ELR (cell line): ENCODE data around the gene SERPINA5.
"Not testable (repeated sequence)": the region's sequence is repeated elsewhere in the genome, so short reads cannot be mapped to it uniquely, and the experiment has no call there.

Experiments used
- DNase-seq: peaks from one replicate; pipeline ENCODE4 v3.0.0-alpha.2; 2015; ENCODE audit warnings: low read depth

Gene SERPINA5

DNA sequence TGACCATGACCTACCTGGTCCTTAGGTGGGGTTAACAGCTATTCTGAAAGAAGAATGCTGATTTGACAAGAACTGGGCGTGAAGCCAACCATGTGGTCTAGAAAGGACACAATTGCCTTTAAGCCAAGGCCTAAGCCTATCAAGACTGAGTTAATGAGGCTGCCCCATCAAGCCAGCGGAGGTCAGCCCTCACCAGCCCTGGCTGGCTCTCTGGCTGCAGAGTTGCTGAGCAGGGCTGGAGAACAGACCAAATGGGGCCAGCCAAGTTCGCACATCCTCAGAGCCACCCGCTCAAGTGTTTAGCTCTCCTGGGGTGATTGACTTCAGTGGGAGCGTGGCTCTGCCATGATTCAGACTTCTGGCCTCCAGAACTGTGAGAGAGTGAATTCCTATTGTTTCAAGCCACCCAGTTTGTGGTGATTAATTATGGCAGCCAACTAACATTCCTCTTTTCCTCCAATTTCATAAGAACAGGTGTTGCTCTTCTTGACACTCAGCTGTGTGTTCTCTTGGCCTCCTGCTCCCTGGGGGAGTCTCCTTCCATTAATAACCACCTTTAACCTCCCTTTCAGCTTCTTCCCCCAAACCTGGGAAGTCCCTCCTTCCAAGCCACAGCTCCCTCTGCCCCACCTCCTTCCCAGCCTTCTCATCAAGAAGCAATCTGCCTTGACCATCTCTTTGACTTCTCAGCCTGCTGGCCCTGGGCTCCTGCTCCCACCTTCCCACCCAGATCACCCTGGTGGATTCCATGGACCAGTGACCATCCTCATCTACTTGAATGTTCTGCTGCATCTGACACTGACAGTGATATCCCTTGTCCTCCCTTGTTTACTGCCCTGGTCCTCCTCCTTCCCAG is 5.3 kb upstream of the SERPINA5 start:
- peak; percentile 53 for DNase-seq

DNA sequence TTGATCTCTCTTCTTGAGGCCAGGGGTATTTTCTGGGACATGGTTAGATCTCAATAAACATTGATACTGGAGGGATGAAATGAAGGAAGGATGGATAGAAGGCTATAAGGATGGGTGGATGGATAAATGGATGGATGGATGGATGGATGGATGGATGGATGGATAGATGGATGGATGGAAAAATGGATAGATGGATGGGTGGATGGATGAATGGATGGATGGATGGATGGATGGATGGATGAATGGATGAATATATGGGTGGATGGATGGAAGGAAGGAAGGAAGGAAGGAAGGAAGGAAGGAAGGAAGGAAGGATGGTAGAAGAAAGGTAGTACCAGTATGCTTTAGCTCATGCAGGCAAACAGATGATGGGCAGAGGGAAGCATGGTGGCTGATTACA is 3.8 kb upstream of the SERPINA5 start:
- DNase-seq = not testable (repeated sequence)

- no peak for DNase-seq
Observed at GRCh38 chr14:94578712-94579111, 2.5 kb upstream of the SERPINA5 start.

DNA sequence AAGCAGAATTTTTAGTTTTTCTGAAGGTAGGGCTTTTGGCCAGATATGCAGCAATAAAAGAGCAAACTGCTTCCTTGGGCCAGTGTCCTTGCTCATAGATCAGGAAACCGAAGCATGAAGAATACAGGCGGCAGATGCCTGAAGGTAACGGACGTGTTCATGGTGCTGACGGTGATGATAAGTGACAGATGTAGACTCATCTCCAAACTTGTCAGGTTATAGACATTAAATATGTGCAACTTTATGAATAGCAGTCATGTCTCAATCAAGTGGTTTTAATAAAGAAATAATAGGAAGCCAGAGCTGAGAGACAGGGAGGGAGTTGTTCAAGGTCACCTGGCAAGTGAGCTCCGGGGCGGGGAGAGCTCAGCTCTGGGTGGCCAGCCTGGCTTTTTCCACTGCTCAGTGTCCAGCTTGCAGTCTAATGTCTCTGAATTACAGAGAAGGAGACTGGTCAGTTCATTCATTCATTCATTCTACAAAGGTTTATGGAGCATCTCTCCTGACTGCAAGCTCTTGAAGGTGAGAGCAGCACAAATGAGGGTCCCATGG is 1.0 kb downstream of the SERPINA5 start:
- DNase-seq = no peak

DNA sequence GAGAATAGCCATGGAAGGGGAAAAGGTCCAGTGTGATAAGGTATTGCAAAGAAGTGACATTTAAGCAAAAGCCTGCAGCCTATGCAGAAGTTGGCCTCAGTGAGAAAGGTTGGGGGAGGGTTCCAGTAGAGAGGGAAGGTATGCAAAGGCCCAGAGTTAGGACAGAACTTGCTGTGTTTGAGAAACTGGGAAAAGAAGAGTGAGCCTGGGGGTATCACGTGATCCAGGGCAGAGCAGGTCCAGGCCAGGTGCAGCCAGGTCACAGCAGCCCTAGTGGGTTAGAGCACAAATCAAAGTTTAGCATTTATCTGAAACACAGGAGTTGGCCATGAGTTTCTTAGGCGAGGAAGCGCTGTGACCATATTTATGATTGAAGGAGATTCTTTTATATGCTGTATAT is 1.6 kb downstream of the SERPINA5 start:
- DNase-seq = no peak

DNA sequence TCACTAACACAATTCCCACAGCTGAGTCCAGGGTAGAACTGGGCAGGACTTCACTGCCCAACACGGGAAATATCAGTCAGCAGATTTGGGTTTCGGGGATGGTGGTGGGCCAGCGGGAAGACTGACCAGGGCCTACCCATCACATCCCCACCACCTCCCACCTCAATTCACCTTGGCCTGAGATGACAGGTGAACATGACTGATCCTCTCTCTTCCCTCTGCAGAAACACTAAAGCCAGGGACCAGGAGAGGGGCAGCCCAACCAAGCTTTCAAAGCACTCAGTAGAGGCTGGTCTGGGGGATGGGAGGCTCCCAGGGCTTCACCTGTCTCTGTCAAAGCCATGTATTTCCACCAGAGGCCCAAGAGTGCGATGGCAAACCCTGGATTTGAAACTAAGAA is 2.3 kb downstream of the SERPINA5 start:
- no peak for DNase-seq

- no peak for DNase-seq
Observed at GRCh38 chr14:94584591-94585280, 3.5 kb downstream of the SERPINA5 start.

DNA sequence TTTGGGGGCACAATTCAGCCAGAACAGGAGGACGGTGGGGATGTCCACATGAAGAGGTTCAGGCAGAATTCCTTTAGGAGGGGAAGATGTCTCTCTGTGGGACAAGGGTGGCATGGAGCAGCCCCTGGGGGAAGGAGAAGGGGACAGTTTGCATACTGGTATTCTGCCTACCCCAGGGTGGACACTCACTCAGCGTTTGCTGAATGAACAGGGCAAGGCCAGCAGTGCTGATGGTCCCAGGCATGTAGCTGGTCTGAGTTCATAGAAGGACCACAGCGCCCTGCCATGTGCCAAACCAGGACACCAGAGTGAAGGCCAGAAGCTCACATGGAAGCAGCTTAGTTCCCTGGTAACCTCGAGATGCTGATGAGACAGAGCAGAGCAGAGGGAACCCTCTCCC is 5.4 kb downstream of the SERPINA5 start:
- DNase-seq = no peak

DNA sequence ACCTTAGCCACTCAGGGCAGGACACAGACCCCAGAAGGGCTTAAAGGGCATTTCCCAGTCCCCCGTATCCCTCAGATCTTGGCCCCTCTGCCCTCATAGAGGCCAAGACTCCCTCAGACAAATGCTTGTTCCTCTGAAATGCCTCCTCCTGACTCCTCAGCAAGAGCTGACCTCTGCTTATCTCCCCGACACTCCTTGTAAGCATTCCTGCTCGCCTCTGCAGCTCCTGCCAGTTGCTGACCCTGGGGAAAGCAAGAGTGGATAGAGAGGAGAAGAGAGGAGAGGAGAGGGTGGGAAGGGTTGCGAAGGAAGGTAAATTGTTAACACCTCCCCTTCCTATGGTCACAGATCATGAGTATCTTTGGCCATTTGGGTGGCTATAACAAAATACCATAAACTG is 7.1 kb downstream of the SERPINA5 start:
- no peak for DNase-seq

- no peak for DNase-seq
Observed at GRCh38 chr14:94591073-94591472, 9.8 kb downstream of the SERPINA5 start.

DNA sequence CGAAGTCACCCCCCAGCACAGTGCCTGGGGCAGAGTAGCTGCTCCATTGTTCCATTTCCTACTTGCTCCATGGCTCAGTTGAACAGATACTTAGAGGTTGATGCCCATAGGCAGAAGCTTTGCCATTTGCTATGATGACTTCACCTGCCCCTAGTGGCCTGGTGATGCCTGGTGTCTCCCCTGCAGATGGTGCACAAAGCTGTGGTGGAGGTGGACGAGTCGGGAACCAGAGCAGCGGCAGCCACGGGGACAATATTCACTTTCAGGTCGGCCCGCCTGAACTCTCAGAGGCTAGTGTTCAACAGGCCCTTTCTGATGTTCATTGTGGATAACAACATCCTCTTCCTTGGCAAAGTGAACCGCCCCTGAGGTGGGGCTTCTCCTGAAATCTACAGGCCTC is 10.6 kb downstream of the SERPINA5 start:
- no peak for DNase-seq

DNA sequence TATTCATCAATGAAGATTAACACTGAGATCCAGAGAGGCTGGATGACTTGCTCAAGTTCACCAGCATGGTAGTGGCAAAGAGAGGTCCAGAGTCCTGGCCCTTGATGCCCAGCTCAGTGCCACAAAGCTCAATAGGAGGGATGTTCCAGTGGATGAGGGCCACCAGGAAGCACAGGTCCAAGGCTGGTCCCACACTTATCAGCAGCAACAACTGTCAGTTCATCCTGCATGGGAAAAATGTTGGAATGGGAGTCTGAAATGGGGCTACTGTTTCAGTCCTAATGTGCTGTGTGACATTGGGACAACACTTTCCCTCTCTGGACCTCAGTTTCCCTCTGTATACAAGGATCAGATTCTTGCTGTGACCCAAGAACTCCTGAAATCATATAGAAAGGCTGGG is 11.2 kb downstream of the SERPINA5 start:
- DNase-seq = no peak

- DNase-seq = no peak
Observed at GRCh38 chr14:94593376-94593748, 12.1 kb downstream of the SERPINA5 start.

GRCh38 chr14:94593749-94594431 is 12.7 kb downstream of the SERPINA5 start:
- DNase-seq = no peak

- no peak for DNase-seq
Observed at GRCh38 chr14:94594441-94594840, 13.2 kb downstream of the SERPINA5 start.

DNA sequence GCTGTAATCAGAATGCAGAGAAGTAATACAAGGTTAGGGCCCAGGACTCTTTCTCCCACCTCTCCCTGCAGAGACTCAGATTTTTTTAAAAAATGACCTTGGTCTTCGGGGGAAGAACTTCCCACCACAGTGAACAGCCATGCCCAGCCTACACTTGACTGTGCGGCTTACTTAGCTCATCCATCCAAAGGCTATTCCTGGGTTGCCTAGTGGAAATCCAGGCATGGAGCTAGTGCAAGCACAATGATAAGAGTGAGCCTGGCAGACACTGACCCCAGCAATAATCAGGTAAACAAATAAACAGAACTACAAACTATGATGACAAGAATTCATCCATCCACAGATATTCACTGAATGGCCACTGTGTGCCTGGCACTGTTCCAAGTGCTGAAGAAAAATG is 14.7 kb downstream of the SERPINA5 start:
- DNase-seq = no peak

DNA sequence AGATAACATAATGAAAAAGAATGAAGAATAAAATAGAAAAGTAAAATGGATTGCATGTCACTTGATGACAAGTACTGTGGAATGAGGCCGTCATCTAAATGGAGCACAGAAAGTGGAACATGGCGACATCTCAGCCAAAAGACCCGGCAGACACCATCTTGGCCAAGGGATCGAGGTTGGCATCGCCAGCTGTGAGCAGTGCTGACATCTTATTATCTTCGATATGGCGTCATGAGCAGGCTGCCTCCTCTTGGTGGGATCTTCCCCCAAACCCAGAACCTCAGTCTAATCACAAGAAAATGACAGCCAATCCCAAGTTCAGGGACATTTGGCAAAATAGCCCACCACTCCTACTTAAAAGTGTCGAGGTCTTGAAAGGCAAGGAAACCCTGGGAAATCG is 15.1 kb downstream of the SERPINA5 start:
- DNase-seq = no peak

DNA sequence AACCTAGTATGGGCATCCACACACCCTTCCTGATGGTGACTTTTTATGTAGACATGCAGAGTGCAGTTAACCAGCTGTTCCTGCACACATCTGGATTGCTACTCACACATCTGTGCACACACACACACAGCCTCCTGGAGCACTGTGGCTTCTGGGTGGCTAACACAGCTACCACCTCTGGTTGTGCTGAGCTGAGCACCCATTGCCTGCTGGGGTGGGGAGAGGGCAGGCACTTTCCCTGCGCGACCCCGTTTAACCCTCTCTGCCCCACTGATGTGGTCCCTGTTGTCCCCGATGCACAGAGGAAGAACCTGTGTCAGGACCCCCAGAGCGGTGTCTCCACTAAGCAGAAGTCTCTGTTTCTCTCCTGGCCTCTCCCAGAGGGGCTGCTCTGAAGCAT is 16.6 kb downstream of the SERPINA5 start:
- no peak for DNase-seq

GRCh38 chr14:94598506-94598815 is 17.2 kb downstream of the SERPINA5 start:
- DNase-seq = no peak

- peak; percentile 98 for DNase-seq
Observed at GRCh38 chr14:94598816-94599655, 17.8 kb downstream of the SERPINA5 start.

- no peak for DNase-seq
Observed at GRCh38 chr14:94599656-94600004, 18.4 kb downstream of the SERPINA5 start.

GRCh38 chr14:94600148-94600545 is 18.9 kb downstream of the SERPINA5 start:
- no peak for DNase-seq
